Choroid plexus epithelial cell (primary cell): ENCODE results near the gene ESPNL.

ENCODE experiments used
- DNase-seq: peaks from one replicate; pipeline ENCODE4 v3.0.0-alpha.2; 2010; ENCODE audit warnings: low read depth
- H3K4me3 ChIP-seq: 2 replicates; pipeline ENCODE4 v1.5.1; 2011; ENCODE audit warnings: low read depth, mild to moderate bottlenecking, control low read depth, low read length, moderate library complexity
- TF ChIP-seq, protein P1 (sequence below): conservative IDR thresholded peaks from 2 replicates; pipeline ENCODE4 v1.5.1; 2011; ENCODE audit warnings: low read depth, mild to moderate bottlenecking, control low read depth, inconsistent platforms, low read length, moderate library complexity

Gene ESPNL

DNA sequence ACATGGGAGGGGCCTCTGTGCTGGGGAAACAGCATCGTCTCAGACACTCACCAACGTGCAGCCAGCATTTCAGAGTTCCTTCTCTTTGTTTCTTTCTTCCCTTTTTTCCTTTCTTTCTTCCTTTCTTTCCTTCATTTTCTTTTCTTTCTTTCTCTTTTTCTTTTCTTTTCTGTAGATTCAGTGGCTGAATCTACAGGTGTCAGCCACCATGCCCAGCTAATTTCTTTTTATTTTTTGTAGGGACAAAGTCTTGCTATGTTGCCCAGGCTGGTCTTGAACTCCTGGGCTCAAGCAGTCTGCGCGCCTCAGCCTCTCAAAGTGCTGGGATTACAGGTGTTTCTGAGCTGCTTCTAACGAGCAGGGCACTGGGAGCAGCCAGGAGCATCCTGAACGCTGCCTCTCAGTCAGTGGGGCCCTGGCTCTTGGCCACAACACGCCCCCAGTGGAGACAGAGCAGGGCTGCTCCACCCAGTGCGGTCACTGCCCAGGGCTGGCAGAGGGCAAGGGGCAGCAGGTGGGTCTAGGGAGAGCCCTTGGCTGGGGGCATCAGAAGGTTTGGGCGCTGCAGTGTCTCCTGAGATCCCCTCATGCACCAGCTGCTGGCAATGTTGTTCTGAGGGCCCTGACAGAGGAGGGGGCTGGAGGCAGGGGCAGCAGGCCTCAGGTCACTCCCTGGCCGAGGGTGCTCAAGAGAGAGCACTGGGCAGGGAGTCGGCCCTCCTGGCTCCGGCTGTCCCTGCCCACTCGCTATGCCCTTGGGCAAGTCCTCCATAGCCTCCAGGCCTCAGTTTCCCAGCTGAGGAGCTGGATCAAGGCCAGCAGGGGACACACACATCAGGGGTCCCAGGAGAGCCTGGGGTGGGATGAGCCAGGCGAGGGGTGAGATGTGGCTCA lies 33.6 kb downstream of the ESPNL start:
- no peak overlapping the region for H3K4me3 ChIP-seq
- DNase-seq = no peak
- TF ChIP-seq, protein P1, sequence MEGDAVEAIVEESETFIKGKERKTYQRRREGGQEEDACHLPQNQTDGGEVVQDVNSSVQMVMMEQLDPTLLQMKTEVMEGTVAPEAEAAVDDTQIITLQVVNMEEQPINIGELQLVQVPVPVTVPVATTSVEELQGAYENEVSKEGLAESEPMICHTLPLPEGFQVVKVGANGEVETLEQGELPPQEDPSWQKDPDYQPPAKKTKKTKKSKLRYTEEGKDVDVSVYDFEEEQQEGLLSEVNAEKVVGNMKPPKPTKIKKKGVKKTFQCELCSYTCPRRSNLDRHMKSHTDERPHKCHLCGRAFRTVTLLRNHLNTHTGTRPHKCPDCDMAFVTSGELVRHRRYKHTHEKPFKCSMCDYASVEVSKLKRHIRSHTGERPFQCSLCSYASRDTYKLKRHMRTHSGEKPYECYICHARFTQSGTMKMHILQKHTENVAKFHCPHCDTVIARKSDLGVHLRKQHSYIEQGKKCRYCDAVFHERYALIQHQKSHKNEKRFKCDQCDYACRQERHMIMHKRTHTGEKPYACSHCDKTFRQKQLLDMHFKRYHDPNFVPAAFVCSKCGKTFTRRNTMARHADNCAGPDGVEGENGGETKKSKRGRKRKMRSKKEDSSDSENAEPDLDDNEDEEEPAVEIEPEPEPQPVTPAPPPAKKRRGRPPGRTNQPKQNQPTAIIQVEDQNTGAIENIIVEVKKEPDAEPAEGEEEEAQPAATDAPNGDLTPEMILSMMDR = no peak

- no peak for DNase-seq
- TF ChIP-seq, protein P1 = no peak
- H3K4me3 ChIP-seq = no peak overlapping the region
Observed at GRCh38 chr2:238134393-238134785, 34.2 kb downstream of the ESPNL start.

DNA sequence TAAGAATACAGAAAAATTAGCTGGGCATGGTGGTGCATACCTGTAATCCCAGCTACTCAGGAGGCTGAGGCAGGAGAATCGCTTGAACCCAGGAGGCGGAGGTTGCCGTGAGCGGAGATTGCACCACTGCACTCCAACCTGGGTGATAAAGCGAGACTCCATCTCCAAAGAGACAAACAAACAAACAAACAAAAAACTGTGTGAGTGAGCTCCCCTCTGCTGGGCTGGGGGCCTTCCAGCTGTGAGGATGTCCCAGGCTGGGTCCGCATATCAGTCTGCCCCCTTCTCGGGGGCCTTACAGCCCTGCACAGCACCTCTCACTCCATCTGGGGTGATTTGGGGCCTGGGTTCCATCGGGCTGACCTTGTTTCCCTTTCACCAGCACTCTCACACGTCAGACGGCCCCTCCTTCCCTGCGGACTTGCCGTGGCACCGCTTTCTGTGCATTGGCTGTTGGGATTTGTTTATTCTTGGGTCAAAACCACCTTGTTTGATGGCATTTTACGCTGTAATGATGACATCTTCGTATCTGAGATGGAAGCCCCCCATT lies 35.5 kb downstream of the ESPNL start:
- TF ChIP-seq, protein P1 = no peak
- H3K4me3 ChIP-seq = no peak overlapping the region
- DNase-seq = no peak

DNA sequence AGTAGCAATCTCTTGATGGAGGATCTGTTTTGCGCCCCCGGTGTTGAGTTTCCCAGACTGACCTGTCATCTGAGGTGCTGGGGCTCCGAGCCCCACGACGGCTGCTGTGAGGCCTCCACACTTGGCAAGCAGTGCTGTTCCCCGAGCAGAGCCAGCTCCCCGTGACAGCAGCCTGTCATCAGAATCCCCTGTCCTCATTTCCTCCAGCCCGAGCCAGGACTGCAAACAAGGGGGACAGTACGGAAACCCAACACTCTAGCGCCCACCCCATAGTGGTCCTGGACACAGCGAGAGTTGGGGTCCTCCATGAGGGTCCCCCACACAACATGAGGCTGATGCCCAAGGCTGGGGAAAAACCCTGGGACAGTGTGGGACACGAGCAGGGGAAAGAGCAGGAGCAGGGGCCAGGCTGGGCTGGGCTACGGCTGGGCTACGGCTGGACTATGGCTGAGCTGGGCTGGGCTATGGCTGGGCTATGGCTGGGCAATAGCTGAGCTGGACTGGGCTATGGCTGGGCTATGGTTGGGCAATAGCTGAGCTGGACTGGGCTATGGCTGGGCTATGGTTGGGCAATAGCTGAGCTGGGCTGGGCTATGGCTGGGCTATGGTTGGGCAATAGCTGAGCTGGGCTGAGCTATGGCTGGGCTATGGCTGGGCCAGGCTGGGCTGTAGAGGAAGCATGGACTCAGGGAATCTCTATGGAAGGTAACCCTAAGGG lies 36.8 kb downstream of the ESPNL start:
- peak; percentile 89 for DNase-seq
- TF ChIP-seq, protein P1 = no peak
- H3K4me3 ChIP-seq = no peak overlapping the region

- no peak overlapping the region for H3K4me3 ChIP-seq
- TF ChIP-seq, protein P1 = no peak
- no peak for DNase-seq
Observed at GRCh38 chr2:238137885-238138284, 37.7 kb downstream of the ESPNL start.

DNA sequence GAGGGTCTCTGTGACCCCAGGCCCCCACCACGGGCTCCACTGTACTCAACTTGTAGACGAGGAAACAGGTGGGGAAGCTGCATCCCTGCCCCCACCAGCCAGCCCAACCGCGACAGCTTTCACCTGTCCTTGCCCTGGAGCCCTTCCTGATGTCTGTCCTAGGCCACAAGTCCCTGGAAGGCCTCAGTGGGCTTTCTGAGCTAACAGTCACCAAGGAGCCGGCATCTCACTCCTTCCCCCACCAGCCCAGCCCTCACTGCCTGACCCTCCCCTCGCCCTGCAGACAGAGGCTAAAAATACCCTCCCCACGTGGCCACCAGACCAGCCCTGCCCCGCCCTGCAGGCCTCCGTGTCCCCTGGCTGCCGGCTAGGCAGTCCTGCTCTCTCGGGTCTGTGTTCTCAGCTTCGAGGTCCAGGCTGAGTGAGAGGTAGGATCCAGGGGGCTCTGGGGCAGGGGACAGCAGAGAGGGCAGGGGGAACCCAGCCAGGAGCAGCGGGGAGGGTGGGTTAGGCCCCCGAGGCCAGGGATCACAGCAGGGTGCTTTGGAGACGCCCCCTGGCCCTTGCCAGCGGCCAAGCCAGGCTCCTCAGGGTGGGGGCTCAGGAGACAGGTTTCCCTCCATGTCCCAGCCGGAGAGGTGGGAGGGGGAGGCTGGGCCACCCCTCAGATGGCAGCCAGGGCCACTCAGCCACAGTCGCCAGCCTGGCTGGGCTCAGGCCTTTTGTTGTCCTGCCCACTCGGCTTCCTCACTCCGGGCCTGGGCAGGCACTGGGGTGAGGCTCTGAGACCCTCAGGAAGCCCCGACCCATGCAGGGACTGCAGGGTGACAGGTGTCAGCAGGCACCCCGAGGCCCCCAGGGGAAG lies 38.4 kb downstream of the ESPNL start, which contains the start of gene KLHL30:
TSS of gene KLHL30 (plus strand) at position 338 of the 865 bp plus-strand sequence. CDS start 2,087 bp downstream, outside the sequence.
- no peak for DNase-seq
- no peak within 1 kb of the TSS for H3K4me3 ChIP-seq
- TF ChIP-seq, protein P1 = no peak
